Adrenal gland (tissue), 5 donors: Measurements from ENCODE around the gene AHCY.

Experiments used
- POLR2A ChIP-seq, 2 donors: fragments of 450-650 bp; IDR thresholded peaks; one replicate each; pipeline ENCODE4 v1.6.1; 2017; ENCODE audit warnings: antibody characterized with exemption in 2 of 2, mild to moderate bottlenecking in 2 of 2, moderate library complexity in 1 of 2
- TF ChIP-seq, protein P1 (sequence below), 6 experiments: fragments of 450-650 bp in 4 of 6; fragments of 200-600 bp in 2 of 6; sonication (generic) in 1 of 6; IDR thresholded peaks; 1 replicate in 5 of 6; 2 replicates in 1 of 6; pipeline versions ENCODE4 v1.5.1 to v1.8.0; 2016 to 2021; ENCODE audit warnings: antibody characterized with exemption in 6 of 6, mild to moderate bottlenecking in 2 of 6, moderate library complexity in 1 of 6
- donor health status: DM: no; HTN: no; CAD: no.

DNA sequence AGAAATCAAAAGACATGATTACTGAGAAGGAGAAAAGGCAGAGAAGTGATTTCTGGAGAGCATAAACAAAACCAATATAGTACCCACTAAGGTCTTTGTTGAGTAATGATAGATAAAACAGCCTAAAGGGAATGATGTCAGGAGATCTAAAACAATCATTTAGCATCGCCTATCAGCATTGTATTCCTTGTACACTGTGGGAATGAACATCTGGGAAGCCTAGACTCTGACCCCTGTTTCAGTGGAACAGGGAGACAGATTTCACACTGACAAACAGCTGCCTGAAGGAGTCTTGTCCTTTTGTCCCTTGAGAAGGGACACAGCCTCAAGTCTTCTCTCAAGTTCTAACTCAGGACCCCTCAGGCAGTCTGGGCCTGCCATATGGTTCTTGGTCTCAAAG lies 60.3 kb downstream of the AHCY start:
- TF ChIP-seq, protein P1, sequence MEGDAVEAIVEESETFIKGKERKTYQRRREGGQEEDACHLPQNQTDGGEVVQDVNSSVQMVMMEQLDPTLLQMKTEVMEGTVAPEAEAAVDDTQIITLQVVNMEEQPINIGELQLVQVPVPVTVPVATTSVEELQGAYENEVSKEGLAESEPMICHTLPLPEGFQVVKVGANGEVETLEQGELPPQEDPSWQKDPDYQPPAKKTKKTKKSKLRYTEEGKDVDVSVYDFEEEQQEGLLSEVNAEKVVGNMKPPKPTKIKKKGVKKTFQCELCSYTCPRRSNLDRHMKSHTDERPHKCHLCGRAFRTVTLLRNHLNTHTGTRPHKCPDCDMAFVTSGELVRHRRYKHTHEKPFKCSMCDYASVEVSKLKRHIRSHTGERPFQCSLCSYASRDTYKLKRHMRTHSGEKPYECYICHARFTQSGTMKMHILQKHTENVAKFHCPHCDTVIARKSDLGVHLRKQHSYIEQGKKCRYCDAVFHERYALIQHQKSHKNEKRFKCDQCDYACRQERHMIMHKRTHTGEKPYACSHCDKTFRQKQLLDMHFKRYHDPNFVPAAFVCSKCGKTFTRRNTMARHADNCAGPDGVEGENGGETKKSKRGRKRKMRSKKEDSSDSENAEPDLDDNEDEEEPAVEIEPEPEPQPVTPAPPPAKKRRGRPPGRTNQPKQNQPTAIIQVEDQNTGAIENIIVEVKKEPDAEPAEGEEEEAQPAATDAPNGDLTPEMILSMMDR (IDR thresholded peaks at IDR 0.05) = no peak
- TF ChIP-seq POLR2A (IDR thresholded peaks at IDR 0.05) = no peak
